Liver (tissue), 9 donors: ENCODE results near the gene DNAI4. TPM values are rescaled to one million over a fixed set of nuclear protein-coding genes. Genes with fewer than 3 reads are reported as not detected.

Experiments
- DNase-seq: peaks from one replicate; pipeline ENCODE4 v3.0.0-alpha.2; 2017; ENCODE audit warnings: low spot score
- H3K27ac ChIP-seq, 2 donors: one replicate each; pipeline ENCODE4 v1.7.0; 2013; ENCODE audit warnings: inconsistent platforms in 2 of 2, low read length in 2 of 2, control low read depth in 1 of 2, low read depth in 1 of 2, mild to moderate bottlenecking in 1 of 2
- H3K27me3 ChIP-seq, 4 donors: one replicate each; pipeline versions ENCODE4 v1.6.1 to v1.7.0; 2013; ENCODE audit warnings: low read length in 3 of 4, inconsistent platforms in 1 of 4, mild to moderate bottlenecking in 1 of 4, moderate library complexity in 1 of 4; ENCODE audit not compliant: control insufficient read depth in 4 of 4, insufficient read depth in 4 of 4
- H3K36me3 ChIP-seq, 4 donors: one replicate each; pipeline versions ENCODE4 v1.6.1 to v1.7.0; 2013; ENCODE audit warnings: low read length in 3 of 4, mild to moderate bottlenecking in 3 of 4, low read depth in 1 of 4, moderate library complexity in 1 of 4; ENCODE audit not compliant: control insufficient read depth in 4 of 4, insufficient read depth in 3 of 4
- H3K4me1 ChIP-seq, 4 donors: one replicate each; pipeline versions ENCODE4 v1.6.1 to v1.7.0; 2013; ENCODE audit warnings: low read length in 3 of 4, mild to moderate bottlenecking in 3 of 4, moderate library complexity in 1 of 4; ENCODE audit not compliant: control insufficient read depth in 4 of 4, insufficient read depth in 4 of 4
- H3K4me3 ChIP-seq, 3 donors: one replicate each; pipeline versions ENCODE4 v1.6.1 to v1.7.0; 2013; ENCODE audit warnings: low read length in 3 of 3, control low read depth in 1 of 3, low read depth in 1 of 3, mild to moderate bottlenecking in 1 of 3
- H3K9ac ChIP-seq, 2 donors: one replicate each; pipeline ENCODE4 v1.7.0; 2013; ENCODE audit warnings: low read length in 2 of 2, mild to moderate bottlenecking in 2 of 2, moderate library complexity in 2 of 2, control low read depth in 1 of 2, low read depth in 1 of 2
- H3K9me3 ChIP-seq, 4 donors: one replicate each; pipeline versions ENCODE4 v1.6.1 to v1.7.0; 2013; ENCODE audit warnings: low read length in 3 of 4; ENCODE audit not compliant: control insufficient read depth in 4 of 4
- EGR1 ChIP-seq, 2 donors: IDR thresholded peaks; 2 replicates each; pipeline ENCODE4 v1.6.1; 2016 to 2018; ENCODE audit warnings: antibody characterized with exemption in 2 of 2, low read depth in 2 of 2
- FOXA1 ChIP-seq: IDR thresholded peaks from 2 replicates; pipeline ENCODE4 v1.6.1; 2016; ENCODE audit warnings: antibody characterized with exemption
- FOXA2 ChIP-seq: IDR thresholded peaks from 2 replicates; pipeline ENCODE4 v1.6.1; 2016; ENCODE audit warnings: antibody characterized with exemption
- GABPA ChIP-seq, 2 donors: IDR thresholded peaks in 1 of 2; conservative IDR thresholded peaks in 1 of 2; 2 replicates each; pipeline ENCODE4 v1.6.1; 2016; ENCODE audit warnings: antibody characterized with exemption in 2 of 2, mild to moderate bottlenecking in 1 of 2, moderate library complexity in 1 of 2
- HNF4A ChIP-seq, 2 donors: conservative IDR thresholded peaks; 2 replicates each; pipeline ENCODE4 v1.6.1; 2016; ENCODE audit warnings: antibody characterized with exemption in 2 of 2, mild to moderate bottlenecking in 2 of 2
- HNF4G ChIP-seq: IDR thresholded peaks from 2 replicates; pipeline ENCODE4 v1.6.1; 2016; ENCODE audit warnings: antibody characterized with exemption
- JUND ChIP-seq, 2 donors: IDR thresholded peaks; 2 replicates each; pipeline ENCODE4 v1.6.1; 2016; ENCODE audit warnings: antibody characterized with exemption in 2 of 2
- NR2F2 ChIP-seq: IDR thresholded peaks from 2 replicates; pipeline ENCODE4 v1.6.1; 2016; ENCODE audit warnings: antibody characterized with exemption
- RAD21 ChIP-seq, 2 donors: IDR thresholded peaks; 2 replicates each; pipeline ENCODE4 v1.6.1; 2016; ENCODE audit warnings: antibody characterized with exemption in 2 of 2, mild to moderate bottlenecking in 2 of 2
- RXRA ChIP-seq, 2 donors: IDR thresholded peaks; 2 replicates each; pipeline ENCODE4 v1.6.1; 2017 to 2018; ENCODE audit warnings: antibody characterized with exemption in 2 of 2, mild to moderate bottlenecking in 1 of 2
- SP1 ChIP-seq: IDR thresholded peaks from 2 replicates; pipeline ENCODE4 v1.6.1; 2018; ENCODE audit warnings: antibody characterized with exemption, mild to moderate bottlenecking
- TAF1 ChIP-seq: conservative IDR thresholded peaks from 2 replicates; pipeline ENCODE4 v1.6.1; 2016; ENCODE audit warnings: antibody characterized with exemption, mild to moderate bottlenecking
- YY1 ChIP-seq: IDR thresholded peaks from 2 replicates; pipeline ENCODE4 v1.6.1; 2016; ENCODE audit warnings: antibody characterized with exemption, mild to moderate bottlenecking
- WGBS: extraction: QIAGEN DNeasy Blood & Tissue Kit; methylation state at CpG from one replicate; pipeline ENCODE4 v1.1.7; 2013; 5-methylcytosine and 5-hydroxymethylcytosine counted together
- polyA plus RNA-seq, 2 donors: library from polyadenylated mRNA; stranded (reverse) in 1 of 2; unstranded in 1 of 2; fragments of 200-250 nt in 1 of 2; fragments of >200 nt in 1 of 2; fragmentation: Nextera tagmentation in 1 of 2; extraction: Ambion mirVana in 1 of 2; gene quantifications; one replicate each; pipeline versions ENCODE4 v1.2.1 to v1.2.3, GENCODE V29; 2013 to 2015
- total RNA-seq, 2 donors: library from RNA; depleted of rRNA; stranded (reverse); fragments of >200 nt; gene quantifications; one replicate each; pipeline ENCODE4 v1.2.3, GENCODE V29; 2014
- TF ChIP-seq, protein P1 (sequence below): IDR thresholded peaks from 2 replicates; pipeline ENCODE4 v1.6.1; 2016; ENCODE audit warnings: antibody characterized with exemption
- TF ChIP-seq, protein P2 (sequence below): IDR thresholded peaks from 2 replicates; pipeline ENCODE4 v1.6.1; 2016; ENCODE audit warnings: antibody characterized with exemption
- TF ChIP-seq, protein P3 (sequence below): fragments of 150-350 bp; IDR thresholded peaks from 2 replicates; pipeline ENCODE4 v1.5.1; 2017; ENCODE audit warnings: improper control_type of control experiment, low read depth, low read length; ENCODE audit not compliant: missing input control
- TF ChIP-seq, protein P4 (sequence below): IDR thresholded peaks from 2 replicates; pipeline ENCODE4 v1.6.1; 2016; ENCODE audit warnings: antibody characterized with exemption
- TF ChIP-seq, protein P5 (sequence below): IDR thresholded peaks from 2 replicates; pipeline ENCODE4 v1.6.1; 2016; ENCODE audit warnings: antibody characterized with exemption, mild to moderate bottlenecking
- donor health status: healthy.
- donor health status: healthy.
- donor health status: healthy.
- donor health status: healthy.
- donor health status: healthy.

Gene DNAI4
- total and polyA plus RNA-seq, 4 donors = 0.42 to 1.8 (median 0.84) TPM

DNA sequence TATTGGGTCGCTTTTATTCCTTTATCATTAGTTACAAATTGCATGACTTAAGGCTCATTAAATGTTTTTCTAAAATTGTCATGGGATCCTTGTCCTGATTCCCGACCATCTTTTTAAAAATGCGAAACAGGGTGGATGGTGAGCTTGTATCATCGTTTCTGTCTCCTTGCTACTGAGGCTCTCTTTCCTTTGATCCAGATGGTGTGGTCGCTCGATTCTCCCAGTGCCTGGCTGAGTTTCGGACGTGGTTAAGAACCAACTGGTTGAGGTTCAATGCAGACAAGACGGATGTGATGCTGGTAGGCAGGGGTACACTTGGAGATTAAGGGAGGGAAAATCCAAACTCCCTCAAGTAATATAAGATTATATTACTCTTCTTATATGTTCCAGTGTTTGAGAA, 1.3 kb upstream of the DNAI4 start:
- TF ChIP-seq RAD21 (IDR thresholded peaks at IDR 0.05) = no peak
- TF ChIP-seq TAF1 = no peak
- TF ChIP-seq, protein P1, sequence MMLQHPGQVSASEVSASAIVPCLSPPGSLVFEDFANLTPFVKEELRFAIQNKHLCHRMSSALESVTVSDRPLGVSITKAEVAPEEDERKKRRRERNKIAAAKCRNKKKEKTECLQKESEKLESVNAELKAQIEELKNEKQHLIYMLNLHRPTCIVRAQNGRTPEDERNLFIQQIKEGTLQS = no peak
- TF ChIP-seq HNF4A (conservative IDR thresholded peaks at IDR 0.05) = no peak
- TF ChIP-seq RXRA (IDR thresholded peaks at IDR 0.05) = no peak
- Histone ChIP-seq H3K36me3 (no peaks in the 10 kb centered on the region), H3K9ac (peak overlapping the region; percentile 51 to 87), H3K27ac (peak overlapping the region; percentile 62 to 87), H3K27me3 (no peaks in the 10 kb centered on the region), H3K4me3 (peak overlapping the region; percentile 90 to 97 (median 94)), H3K9me3 (no peaks in the 10 kb centered on the region), H3K4me1 (peaks cover 5 to 34% (median 17%) of the 10 kb centered on the region in 4 donors)
- 48% methylated on average over 9 of the region's 9 CpGs for WGBS
- DNase-seq = no peak

DNA sequence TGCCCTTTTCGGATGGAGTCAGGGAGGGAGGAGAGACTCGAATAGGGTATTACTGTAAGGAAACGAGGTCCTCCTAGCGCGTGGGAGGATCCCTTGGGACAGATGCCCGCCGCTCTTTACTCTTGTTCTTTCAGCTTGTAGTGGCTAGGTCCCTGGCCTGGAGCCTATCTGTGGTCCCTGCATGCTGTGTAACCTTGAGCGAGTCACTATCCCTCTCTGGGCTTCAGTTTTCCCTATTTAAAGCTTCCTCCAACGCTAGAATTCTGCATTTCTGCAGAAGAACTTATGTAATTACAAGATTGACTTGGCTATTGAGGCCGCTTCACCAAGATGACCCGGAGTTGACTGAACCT, 878 bp upstream of the DNAI4 start:
- H3K27ac ChIP-seq = peak overlapping the region; percentile 62 to 87
- no peak for DNase-seq
- peak overlapping the region; percentile 51 to 87 for H3K9ac ChIP-seq
- H3K9me3 ChIP-seq = no peaks in the 10 kb centered on the region
- TF ChIP-seq TAF1 (no peak), FOXA1 (no peak), EGR1 (IDR thresholded peaks at IDR 0.05; ENCODE audit: low read depth in 2 of 2) (peak in 1 of 2 donors; percentile 34), GABPA (IDR thresholded peaks at IDR 0.05 in 1 of 2, conservative IDR thresholded peaks at IDR 0.05 in 1 of 2) (no peak)
- peaks cover 5 to 34% (median 17%) of the 10 kb centered on the region in 4 donors for H3K4me1 ChIP-seq
- H3K27me3 ChIP-seq = no peaks in the 10 kb centered on the region
- H3K4me3 ChIP-seq = peak overlapping the region; percentile 90 to 97 (median 94)
- WGBS = 6% methylated on average over 11 of the region's 11 CpGs
- no peaks in the 10 kb centered on the region for H3K36me3 ChIP-seq

DNA sequence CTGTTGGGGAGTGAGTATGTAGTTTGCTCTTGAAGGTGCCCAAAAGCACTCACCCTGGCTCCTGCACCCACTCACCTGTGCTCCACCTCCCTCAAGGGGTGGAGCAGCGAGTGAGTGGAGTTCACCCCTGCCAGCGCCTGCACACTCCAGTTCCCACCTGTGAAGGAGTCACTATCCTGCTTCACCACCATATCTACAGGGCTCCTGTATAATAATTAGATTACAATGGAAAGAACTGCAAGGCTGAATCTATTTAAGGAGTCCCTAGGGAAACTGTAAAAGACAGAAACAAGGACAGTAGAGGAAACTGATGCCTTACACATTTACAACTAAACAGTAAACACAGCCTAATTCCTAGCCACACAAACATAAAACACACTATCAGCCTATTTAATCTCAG, 4.1 kb downstream of the DNAI4 start:
- Histone ChIP-seq H3K9me3 (no peaks in the 10 kb centered on the region), H3K27me3 (no peaks in the 10 kb centered on the region), H3K27ac (no peak overlapping the region), H3K4me1 (peaks cover 4 to 20% (median 7%) of the 10 kb centered on the region in 4 donors), H3K36me3 (no peaks in the 10 kb centered on the region), H3K4me3 (no peak overlapping the region), H3K9ac (no peak overlapping the region)
- DNase-seq = no peak
- 96% methylated on average over 2 of the region's 2 CpGs for WGBS
- no peak for TF ChIP-seq YY1
- TF ChIP-seq TAF1 = no peak
- TF ChIP-seq HNF4G = no peak
- TF ChIP-seq, protein P2, sequence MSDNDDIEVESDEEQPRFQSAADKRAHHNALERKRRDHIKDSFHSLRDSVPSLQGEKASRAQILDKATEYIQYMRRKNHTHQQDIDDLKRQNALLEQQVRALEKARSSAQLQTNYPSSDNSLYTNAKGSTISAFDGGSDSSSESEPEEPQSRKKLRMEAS = no peak
- TF ChIP-seq, protein P3, sequence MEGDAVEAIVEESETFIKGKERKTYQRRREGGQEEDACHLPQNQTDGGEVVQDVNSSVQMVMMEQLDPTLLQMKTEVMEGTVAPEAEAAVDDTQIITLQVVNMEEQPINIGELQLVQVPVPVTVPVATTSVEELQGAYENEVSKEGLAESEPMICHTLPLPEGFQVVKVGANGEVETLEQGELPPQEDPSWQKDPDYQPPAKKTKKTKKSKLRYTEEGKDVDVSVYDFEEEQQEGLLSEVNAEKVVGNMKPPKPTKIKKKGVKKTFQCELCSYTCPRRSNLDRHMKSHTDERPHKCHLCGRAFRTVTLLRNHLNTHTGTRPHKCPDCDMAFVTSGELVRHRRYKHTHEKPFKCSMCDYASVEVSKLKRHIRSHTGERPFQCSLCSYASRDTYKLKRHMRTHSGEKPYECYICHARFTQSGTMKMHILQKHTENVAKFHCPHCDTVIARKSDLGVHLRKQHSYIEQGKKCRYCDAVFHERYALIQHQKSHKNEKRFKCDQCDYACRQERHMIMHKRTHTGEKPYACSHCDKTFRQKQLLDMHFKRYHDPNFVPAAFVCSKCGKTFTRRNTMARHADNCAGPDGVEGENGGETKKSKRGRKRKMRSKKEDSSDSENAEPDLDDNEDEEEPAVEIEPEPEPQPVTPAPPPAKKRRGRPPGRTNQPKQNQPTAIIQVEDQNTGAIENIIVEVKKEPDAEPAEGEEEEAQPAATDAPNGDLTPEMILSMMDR = no peak
- TF ChIP-seq SP1 = no peak
- TF ChIP-seq FOXA1 = no peak
- no peak for TF ChIP-seq FOXA2
- no peak for TF ChIP-seq NR2F2
- no peak for TF ChIP-seq RAD21 (IDR thresholded peaks at IDR 0.05)
- no peak for TF ChIP-seq RXRA (IDR thresholded peaks at IDR 0.05)
- no peak for TF ChIP-seq EGR1 (IDR thresholded peaks at IDR 0.05; ENCODE audit: low read depth in 2 of 2)
- TF ChIP-seq GABPA (IDR thresholded peaks at IDR 0.05 in 1 of 2, conservative IDR thresholded peaks at IDR 0.05 in 1 of 2) = no peak
- TF ChIP-seq, protein P1 = no peak
- TF ChIP-seq, protein P4, sequence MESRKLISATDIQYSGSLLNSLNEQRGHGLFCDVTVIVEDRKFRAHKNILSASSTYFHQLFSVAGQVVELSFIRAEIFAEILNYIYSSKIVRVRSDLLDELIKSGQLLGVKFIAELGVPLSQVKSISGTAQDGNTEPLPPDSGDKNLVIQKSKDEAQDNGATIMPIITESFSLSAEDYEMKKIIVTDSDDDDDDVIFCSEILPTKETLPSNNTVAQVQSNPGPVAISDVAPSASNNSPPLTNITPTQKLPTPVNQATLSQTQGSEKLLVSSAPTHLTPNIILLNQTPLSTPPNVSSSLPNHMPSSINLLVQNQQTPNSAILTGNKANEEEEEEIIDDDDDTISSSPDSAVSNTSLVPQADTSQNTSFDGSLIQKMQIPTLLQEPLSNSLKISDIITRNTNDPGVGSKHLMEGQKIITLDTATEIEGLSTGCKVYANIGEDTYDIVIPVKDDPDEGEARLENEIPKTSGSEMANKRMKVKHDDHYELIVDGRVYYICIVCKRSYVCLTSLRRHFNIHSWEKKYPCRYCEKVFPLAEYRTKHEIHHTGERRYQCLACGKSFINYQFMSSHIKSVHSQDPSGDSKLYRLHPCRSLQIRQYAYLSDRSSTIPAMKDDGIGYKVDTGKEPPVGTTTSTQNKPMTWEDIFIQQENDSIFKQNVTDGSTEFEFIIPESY = no peak
- TF ChIP-seq, protein P5, sequence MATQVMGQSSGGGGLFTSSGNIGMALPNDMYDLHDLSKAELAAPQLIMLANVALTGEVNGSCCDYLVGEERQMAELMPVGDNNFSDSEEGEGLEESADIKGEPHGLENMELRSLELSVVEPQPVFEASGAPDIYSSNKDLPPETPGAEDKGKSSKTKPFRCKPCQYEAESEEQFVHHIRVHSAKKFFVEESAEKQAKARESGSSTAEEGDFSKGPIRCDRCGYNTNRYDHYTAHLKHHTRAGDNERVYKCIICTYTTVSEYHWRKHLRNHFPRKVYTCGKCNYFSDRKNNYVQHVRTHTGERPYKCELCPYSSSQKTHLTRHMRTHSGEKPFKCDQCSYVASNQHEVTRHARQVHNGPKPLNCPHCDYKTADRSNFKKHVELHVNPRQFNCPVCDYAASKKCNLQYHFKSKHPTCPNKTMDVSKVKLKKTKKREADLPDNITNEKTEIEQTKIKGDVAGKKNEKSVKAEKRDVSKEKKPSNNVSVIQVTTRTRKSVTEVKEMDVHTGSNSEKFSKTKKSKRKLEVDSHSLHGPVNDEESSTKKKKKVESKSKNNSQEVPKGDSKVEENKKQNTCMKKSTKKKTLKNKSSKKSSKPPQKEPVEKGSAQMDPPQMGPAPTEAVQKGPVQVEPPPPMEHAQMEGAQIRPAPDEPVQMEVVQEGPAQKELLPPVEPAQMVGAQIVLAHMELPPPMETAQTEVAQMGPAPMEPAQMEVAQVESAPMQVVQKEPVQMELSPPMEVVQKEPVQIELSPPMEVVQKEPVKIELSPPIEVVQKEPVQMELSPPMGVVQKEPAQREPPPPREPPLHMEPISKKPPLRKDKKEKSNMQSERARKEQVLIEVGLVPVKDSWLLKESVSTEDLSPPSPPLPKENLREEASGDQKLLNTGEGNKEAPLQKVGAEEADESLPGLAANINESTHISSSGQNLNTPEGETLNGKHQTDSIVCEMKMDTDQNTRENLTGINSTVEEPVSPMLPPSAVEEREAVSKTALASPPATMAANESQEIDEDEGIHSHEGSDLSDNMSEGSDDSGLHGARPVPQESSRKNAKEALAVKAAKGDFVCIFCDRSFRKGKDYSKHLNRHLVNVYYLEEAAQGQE = no peak
- TF ChIP-seq JUND (IDR thresholded peaks at IDR 0.05) = no peak
- no peak for TF ChIP-seq HNF4A (conservative IDR thresholded peaks at IDR 0.05)
